Esophagus squamous epithelium (tissue), 4 donors: ENCODE measurements around the gene GABRP.

Source experiments
- CTCF ChIP-seq, 6 experiments: fragments of 450-650 bp in 4 of 6; fragments of 200-600 bp in 2 of 6; sonication (generic) in 2 of 6; IDR thresholded peaks; one replicate each; pipeline ENCODE4 v1.5.1; 2016 to 2019; ENCODE audit warnings: antibody characterized with exemption in 6 of 6, mild to moderate bottlenecking in 4 of 6, moderate library complexity in 4 of 6
- POLR2A ChIP-seq, 4 donors: fragments of 450-650 bp; IDR thresholded peaks; one replicate each; pipeline ENCODE4 v1.6.1; 2017; ENCODE audit warnings: antibody characterized with exemption in 4 of 4, mild to moderate bottlenecking in 4 of 4, moderate library complexity in 3 of 4

- no peak for TF ChIP-seq CTCF (IDR thresholded peaks at IDR 0.05)
- no peak for TF ChIP-seq POLR2A (IDR thresholded peaks at IDR 0.05)
Measured at GRCh38 chr5:170743876-170744212, 39.7 kb upstream of the GABRP start.
